ENCODE results near the gene TFCP2.

Gene TFCP2

DNA sequence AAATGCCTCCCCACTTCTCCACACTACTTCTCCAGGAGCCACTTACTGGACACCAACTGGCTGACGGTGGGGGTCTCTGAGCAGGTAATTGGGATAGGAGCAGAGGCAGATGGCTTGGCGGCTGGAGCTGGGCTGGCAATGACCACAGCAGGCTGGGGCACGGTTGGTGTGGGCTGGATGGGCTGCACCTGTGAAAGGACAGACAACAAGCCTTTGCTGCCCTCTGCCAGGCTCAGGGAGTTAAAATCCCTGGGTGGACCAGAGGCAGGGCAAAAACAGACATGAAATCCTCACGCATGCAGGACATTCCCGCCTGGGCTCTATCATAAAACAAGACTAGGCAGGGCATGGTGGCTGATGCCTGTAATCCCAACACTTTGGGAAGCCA, 19.3 kb upstream of the TFCP2 start:
- H4K20me1 ChIP-seq (ENCODE audit: insufficient read depth, low read length): no peaks in the 10 kb centered on the region
- H3K27me3 ChIP-seq (ENCODE audit: insufficient read depth, low read length): no peaks in the 10 kb centered on the region
- H3K79me2 ChIP-seq (ENCODE audit: insufficient read depth, low read length): no peaks in the 10 kb centered on the region
- H3K9me2 ChIP-seq (ENCODE audit: low read depth, low read length): no peaks in the 10 kb centered on the region
- H3K27ac ChIP-seq (ENCODE audit: low read depth, low read length, poor library complexity, severe bottlenecking): no peak overlapping the region
- H3K4me1 ChIP-seq (ENCODE audit: insufficient read depth, low read length, severe bottlenecking): no peaks in the 10 kb centered on the region
- H3K9ac ChIP-seq (ENCODE audit: low read length): no peak overlapping the region
- no peaks in the 10 kb centered on the region for H3K9me3 ChIP-seq (ENCODE audit: low read length)
- H3K4me3 ChIP-seq (ENCODE audit: low read depth, low read length, poor library complexity, severe bottlenecking): no peak overlapping the region
- no peaks in the 10 kb centered on the region for H3F3A ChIP-seq (ENCODE audit: insufficient read depth, low read length)
- no peaks in the 10 kb centered on the region for H3K36me3 ChIP-seq (ENCODE audit: insufficient read depth, low read length)
- H2AFZ ChIP-seq (ENCODE audit: low read length): no peak overlapping the region
- no peak for TF ChIP-seq EZH2 (IDR thresholded peaks at IDR 0.05; ENCODE audit: borderline replicate concordance, low read length)
- TF ChIP-seq, protein P1, sequence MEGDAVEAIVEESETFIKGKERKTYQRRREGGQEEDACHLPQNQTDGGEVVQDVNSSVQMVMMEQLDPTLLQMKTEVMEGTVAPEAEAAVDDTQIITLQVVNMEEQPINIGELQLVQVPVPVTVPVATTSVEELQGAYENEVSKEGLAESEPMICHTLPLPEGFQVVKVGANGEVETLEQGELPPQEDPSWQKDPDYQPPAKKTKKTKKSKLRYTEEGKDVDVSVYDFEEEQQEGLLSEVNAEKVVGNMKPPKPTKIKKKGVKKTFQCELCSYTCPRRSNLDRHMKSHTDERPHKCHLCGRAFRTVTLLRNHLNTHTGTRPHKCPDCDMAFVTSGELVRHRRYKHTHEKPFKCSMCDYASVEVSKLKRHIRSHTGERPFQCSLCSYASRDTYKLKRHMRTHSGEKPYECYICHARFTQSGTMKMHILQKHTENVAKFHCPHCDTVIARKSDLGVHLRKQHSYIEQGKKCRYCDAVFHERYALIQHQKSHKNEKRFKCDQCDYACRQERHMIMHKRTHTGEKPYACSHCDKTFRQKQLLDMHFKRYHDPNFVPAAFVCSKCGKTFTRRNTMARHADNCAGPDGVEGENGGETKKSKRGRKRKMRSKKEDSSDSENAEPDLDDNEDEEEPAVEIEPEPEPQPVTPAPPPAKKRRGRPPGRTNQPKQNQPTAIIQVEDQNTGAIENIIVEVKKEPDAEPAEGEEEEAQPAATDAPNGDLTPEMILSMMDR (IDR thresholded peaks at IDR 0.05; ENCODE audit: low read length): no peak
- H3K4me2 ChIP-seq (ENCODE audit: low read length): no peak overlapping the region

DNA sequence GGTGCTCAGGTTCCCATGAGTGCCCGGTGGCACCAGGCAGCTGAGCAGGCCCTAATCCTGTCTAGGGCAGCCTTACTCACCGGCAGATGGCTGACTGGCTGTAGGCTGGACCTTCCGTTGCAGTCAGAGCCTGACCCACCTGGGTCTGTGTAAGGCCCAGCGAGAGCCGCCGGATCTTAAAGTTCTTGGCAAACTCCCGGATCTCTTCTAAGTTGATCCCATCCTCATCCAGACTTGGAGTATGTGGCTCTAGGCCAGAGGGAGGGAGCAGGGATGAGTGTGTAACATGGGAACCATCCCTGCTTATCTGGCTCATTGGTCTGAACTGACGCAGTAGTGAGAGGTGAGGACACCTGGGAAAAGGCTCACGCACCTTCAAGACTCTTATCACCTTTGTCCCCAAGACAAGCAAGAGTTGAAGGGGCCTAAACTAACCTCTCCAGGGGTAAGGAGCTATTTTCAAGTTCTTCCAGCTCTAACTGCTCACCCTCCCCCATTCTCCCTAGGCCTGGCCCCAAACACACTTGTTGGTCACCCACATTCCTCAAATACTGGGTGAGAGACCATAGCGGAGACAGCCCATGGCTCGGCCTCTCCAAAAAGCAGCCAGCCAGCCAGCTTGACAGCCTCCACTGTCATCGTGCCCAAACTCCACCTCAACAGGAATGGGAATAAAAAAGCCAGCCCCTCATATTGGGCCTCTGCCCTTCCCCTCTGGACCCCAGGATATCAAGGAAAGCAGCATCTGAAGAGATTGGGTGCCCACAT, 18.8 kb upstream of the TFCP2 start:
- H3K4me3 ChIP-seq (ENCODE audit: low read depth, low read length, poor library complexity, severe bottlenecking): no peak overlapping the region
- H3K36me3 ChIP-seq (ENCODE audit: insufficient read depth, low read length): no peaks in the 10 kb centered on the region
- H4K20me1 ChIP-seq (ENCODE audit: insufficient read depth, low read length): no peaks in the 10 kb centered on the region
- no peak overlapping the region for H2AFZ ChIP-seq (ENCODE audit: low read length)
- no peak overlapping the region for H3K4me2 ChIP-seq (ENCODE audit: low read length)
- no peaks in the 10 kb centered on the region for H3K9me3 ChIP-seq (ENCODE audit: low read length)
- no peaks in the 10 kb centered on the region for H3K79me2 ChIP-seq (ENCODE audit: insufficient read depth, low read length)
- H3K9ac ChIP-seq (ENCODE audit: low read length): no peak overlapping the region
- no peak for TF ChIP-seq EZH2 (IDR thresholded peaks at IDR 0.05; ENCODE audit: borderline replicate concordance, low read length)
- TF ChIP-seq, protein P1 (IDR thresholded peaks at IDR 0.05; ENCODE audit: low read length): no peak
- no peaks in the 10 kb centered on the region for H3F3A ChIP-seq (ENCODE audit: insufficient read depth, low read length)
- H3K27me3 ChIP-seq (ENCODE audit: insufficient read depth, low read length): no peaks in the 10 kb centered on the region
- H3K27ac ChIP-seq (ENCODE audit: low read depth, low read length, poor library complexity, severe bottlenecking): no peak overlapping the region
- no peaks in the 10 kb centered on the region for H3K4me1 ChIP-seq (ENCODE audit: insufficient read depth, low read length, severe bottlenecking)
- no peaks in the 10 kb centered on the region for H3K9me2 ChIP-seq (ENCODE audit: low read depth, low read length)

DNA sequence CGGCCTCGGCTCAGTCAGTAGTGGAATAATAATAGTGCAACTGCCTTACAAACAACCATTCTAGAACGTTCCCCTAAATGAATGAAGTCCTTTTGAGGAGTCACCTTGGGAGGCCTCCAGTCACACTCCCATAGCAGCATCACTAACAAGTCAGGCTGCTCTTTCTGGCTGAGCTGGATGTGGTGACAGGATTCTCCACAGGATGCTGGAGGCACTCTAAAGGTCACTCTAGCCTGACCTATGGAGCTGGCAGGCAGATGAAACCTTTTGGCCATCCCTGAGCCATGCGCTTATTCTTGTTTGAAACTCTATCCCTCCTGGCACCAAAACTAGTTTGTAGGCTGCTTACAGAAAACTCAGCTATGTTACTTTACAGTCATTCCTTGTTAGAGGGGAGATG, 17.9 kb upstream of the TFCP2 start:
- Histone ChIP-seq H3K27ac (ENCODE audit: low read depth, low read length, poor library complexity, severe bottlenecking) (no peak overlapping the region), H3K9me3 (ENCODE audit: low read length) (no peaks in the 10 kb centered on the region), H4K20me1 (ENCODE audit: insufficient read depth, low read length) (no peaks in the 10 kb centered on the region), H3K79me2 (ENCODE audit: insufficient read depth, low read length) (no peaks in the 10 kb centered on the region), H3K36me3 (ENCODE audit: insufficient read depth, low read length) (no peaks in the 10 kb centered on the region), H3F3A (ENCODE audit: insufficient read depth, low read length) (no peaks in the 10 kb centered on the region), H2AFZ (ENCODE audit: low read length) (no peak overlapping the region), H3K9me2 (ENCODE audit: low read depth, low read length) (no peaks in the 10 kb centered on the region), H3K4me2 (ENCODE audit: low read length) (no peak overlapping the region), H3K4me3 (ENCODE audit: low read depth, low read length, poor library complexity, severe bottlenecking) (no peak overlapping the region), H3K4me1 (ENCODE audit: insufficient read depth, low read length, severe bottlenecking) (no peaks in the 10 kb centered on the region), H3K9ac (ENCODE audit: low read length) (no peak overlapping the region), H3K27me3 (ENCODE audit: insufficient read depth, low read length) (no peaks in the 10 kb centered on the region)
- TF ChIP-seq EZH2 (IDR thresholded peaks at IDR 0.05; ENCODE audit: borderline replicate concordance, low read length): no peak
- TF ChIP-seq, protein P1 (IDR thresholded peaks at IDR 0.05; ENCODE audit: low read length): no peak

Data from OCI-LY1 (cell line).